PC-3 (cell line): ENCODE results near the gene STARD6. TPM values are rescaled to one million over a fixed set of nuclear protein-coding genes. Genes with fewer than 3 reads are reported as not detected.

Experiments used
- ATAC-seq: fragments of 200-7000 bp; cut with Tn5 transposase; 2 replicates; pipeline ENCODE4 v1.9.1; 2020; ENCODE audit warnings: mild to moderate bottlenecking, moderate library complexity
- BruUV-seq: library from RNA; stranded (reverse); fragments of 400-500 nt; replicated peaks from 2 replicates; lab custom pipeline; 2021; lab: Mats Ljungman, UMichigan
- CTCF ChIA-PET: fragments of 300-600 bp; sonication (Branson Sonifier 250); formaldehyde crosslinking; loops from one replicate; lab custom pipeline; 2022; ENCODE audit warnings: antibody characterized with exemption; lab: Charles Lee
- POLR2A ChIA-PET: fragments of 300-600 bp; sonication (Branson Sonifier 250); formaldehyde crosslinking; loops from one replicate; lab custom pipeline; 2022; ENCODE audit warnings: antibody characterized with exemption; ENCODE audit not compliant: unreplicated experiment; lab: Charles Lee
- DNase-seq: peaks from one replicate; pipeline ENCODE4 v3.0.0-alpha.2; 2015
- H2AFZ ChIP-seq: fragments of 300-600 bp; sonication (generic); 2 replicates; pipeline ENCODE4 v1.6.0; 2016; ENCODE audit warnings: antibody characterized with exemption, low read length
- H3F3A ChIP-seq: fragments of 300-600 bp; sonication (generic); one replicate; pipeline ENCODE4 v1.6.0; 2017; ENCODE audit warnings: antibody characterized with exemption, low read length, control low read depth, mild to moderate bottlenecking; ENCODE audit not compliant: unreplicated experiment
- H3K27ac ChIP-seq: fragments of 300-600 bp; sonication (generic); 2 replicates; pipeline ENCODE4 v1.5.1; 2016; ENCODE audit warnings: mild to moderate bottlenecking, low read length
- H3K27me3 ChIP-seq: fragments of 300-600 bp; sonication (generic); 2 replicates; pipeline ENCODE4 v1.6.1; 2016; ENCODE audit warnings: low read length, mixed read lengths
- H3K36me3 ChIP-seq: fragments of 300-600 bp; sonication (generic); 2 replicates; pipeline ENCODE4 v1.6.1; 2016; ENCODE audit warnings: low read depth, mixed run types, low read length, mixed read lengths
- H3K4me1 ChIP-seq: fragments of 300-600 bp; sonication (generic); 2 replicates; pipeline ENCODE4 v1.5.1; 2016; ENCODE audit warnings: low read length; ENCODE audit not compliant: insufficient read depth
- H3K4me2 ChIP-seq: fragments of 300-600 bp; sonication (generic); 2 replicates; pipeline ENCODE4 v1.6.0; 2016; ENCODE audit warnings: low read length
- H3K4me3 ChIP-seq: fragments of 300-600 bp; sonication (generic); 2 replicates; pipeline ENCODE4 v1.5.1; 2016; ENCODE audit warnings: mild to moderate bottlenecking, low read length, mixed read lengths
- H3K79me2 ChIP-seq: fragments of 300-600 bp; sonication (generic); 2 replicates; pipeline ENCODE4 v1.6.1; 2017; ENCODE audit warnings: low read length, mixed read lengths
- H3K9ac ChIP-seq: fragments of 300-600 bp; sonication (generic); 2 replicates; pipeline ENCODE4 v1.6.0; 2016; ENCODE audit warnings: mild to moderate bottlenecking, low read length
- H3K9me2 ChIP-seq: fragments of 300-600 bp; sonication (generic); replicated peaks from 2 replicates; pipeline ENCODE4 v1.6.1; 2016; ENCODE audit warnings: mixed run types, low read length, mixed read lengths
- H3K9me3 ChIP-seq: fragments of 300-600 bp; sonication (generic); 2 replicates; pipeline ENCODE4 v1.6.1; 2016; ENCODE audit warnings: low read length, mixed read lengths
- H4K20me1 ChIP-seq: fragments of 300-600 bp; sonication (generic); 2 replicates; pipeline ENCODE4 v1.6.1; 2016; ENCODE audit warnings: low read length, mixed read lengths
- EZH2 ChIP-seq: fragments of 300-600 bp; sonication (generic); IDR thresholded peaks from one replicate; pipeline ENCODE4 v1.6.1; 2017; ENCODE audit warnings: antibody characterized with exemption, mild to moderate bottlenecking, low read length; ENCODE audit not compliant: unreplicated experiment
- EZH2phosphoT487 ChIP-seq: fragments of 300-600 bp; sonication (generic); IDR thresholded peaks from 2 replicates; pipeline ENCODE4 v1.6.1; 2018; ENCODE audit warnings: mild to moderate bottlenecking, antibody characterized with exemption, low read length, borderline replicate concordance
- intact Hi-C: fragments of 100-400 bp; cut with micrococcal nuclease; formaldehyde crosslinking; loops from 2 replicates; pipeline ENCODE4 v1.9.0; 2023
- total RNA-seq: library from RNA; depleted of rRNA; stranded (reverse); fragments of >200 nt; gene quantifications from 2 replicates; pipeline ENCODE4 v1.2.3, GENCODE V29; 2014
- TF ChIP-seq, protein P1 (sequence below): fragments of 300-600 bp; sonication (generic); conservative IDR thresholded peaks from 2 replicates; pipeline ENCODE4 v1.5.1; 2017; ENCODE audit warnings: antibody characterized with exemption, low read depth, mild to moderate bottlenecking, low read length

STARD6 gene
- total RNA-seq, 1 experiment from 2014 or later = not detected

- no peaks in the 10 kb centered on the region for H3F3A ChIP-seq
- H3K79me2 ChIP-seq = no peaks in the 10 kb centered on the region
- no peaks in the 10 kb centered on the region for H3K27me3 ChIP-seq
- POLR2A ChIA-PET = no interaction called here
- H3K4me2 ChIP-seq = no peak overlapping the region
- no peak overlapping the region for H3K27ac ChIP-seq
- intact Hi-C loops = no loop called here
- no TSS peak for BruUV-seq
- H4K20me1 ChIP-seq = no peaks in the 10 kb centered on the region
- H3K36me3 ChIP-seq = peaks cover 5% of the 10 kb centered on the region; the same call in 1 of the 2 replicates
- no peaks in the 10 kb centered on the region for H3K9me3 ChIP-seq
- no peak overlapping the region for H3K9ac ChIP-seq
- H3K4me3 ChIP-seq = no peak overlapping the region
- CTCF ChIA-PET = no interaction called here
- DNase-seq (no peak), ATAC-seq (no peak)
- no peaks in the 10 kb centered on the region for H3K9me2 ChIP-seq
- no peak overlapping the region for H2AFZ ChIP-seq
- TF ChIP-seq EZH2phosphoT487 (no peak), EZH2 (no peak)
- TF ChIP-seq, protein P1, sequence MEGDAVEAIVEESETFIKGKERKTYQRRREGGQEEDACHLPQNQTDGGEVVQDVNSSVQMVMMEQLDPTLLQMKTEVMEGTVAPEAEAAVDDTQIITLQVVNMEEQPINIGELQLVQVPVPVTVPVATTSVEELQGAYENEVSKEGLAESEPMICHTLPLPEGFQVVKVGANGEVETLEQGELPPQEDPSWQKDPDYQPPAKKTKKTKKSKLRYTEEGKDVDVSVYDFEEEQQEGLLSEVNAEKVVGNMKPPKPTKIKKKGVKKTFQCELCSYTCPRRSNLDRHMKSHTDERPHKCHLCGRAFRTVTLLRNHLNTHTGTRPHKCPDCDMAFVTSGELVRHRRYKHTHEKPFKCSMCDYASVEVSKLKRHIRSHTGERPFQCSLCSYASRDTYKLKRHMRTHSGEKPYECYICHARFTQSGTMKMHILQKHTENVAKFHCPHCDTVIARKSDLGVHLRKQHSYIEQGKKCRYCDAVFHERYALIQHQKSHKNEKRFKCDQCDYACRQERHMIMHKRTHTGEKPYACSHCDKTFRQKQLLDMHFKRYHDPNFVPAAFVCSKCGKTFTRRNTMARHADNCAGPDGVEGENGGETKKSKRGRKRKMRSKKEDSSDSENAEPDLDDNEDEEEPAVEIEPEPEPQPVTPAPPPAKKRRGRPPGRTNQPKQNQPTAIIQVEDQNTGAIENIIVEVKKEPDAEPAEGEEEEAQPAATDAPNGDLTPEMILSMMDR = no peak
- H3K4me1 ChIP-seq = peaks cover 12% of the 10 kb centered on the region
These were observed 73.1 kb downstream of the STARD6 start for GRCh38 chr18:54284535-54284934.

GRCh38 chr18:54280220-54280569, 77.5 kb downstream of the STARD6 start:
- Histone ChIP-seq H4K20me1 (no peaks in the 10 kb centered on the region), H3K4me2 (no peak overlapping the region), H3K27me3 (no peaks in the 10 kb centered on the region), H3K27ac (no peak overlapping the region), H3F3A (no peaks in the 10 kb centered on the region), H2AFZ (no peak overlapping the region), H3K36me3 (peaks cover 11% of the 10 kb centered on the region; the same call in 1 of the 2 replicates), H3K4me3 (no peak overlapping the region), H3K9me2 (no peaks in the 10 kb centered on the region), H3K9me3 (no peaks in the 10 kb centered on the region), H3K79me2 (no peaks in the 10 kb centered on the region), H3K9ac (no peak overlapping the region), H3K4me1 (peaks cover 7% of the 10 kb centered on the region)
- ATAC-seq (no peak), DNase-seq (no peak)
- BruUV-seq = no TSS peak
- intact Hi-C loops = no loop called here
- ChIA-PET CTCF (no interaction called here), POLR2A (no interaction called here)
- TF ChIP-seq EZH2 (no peak), EZH2phosphoT487 (no peak)
- TF ChIP-seq, protein P1 = no peak

DNA sequence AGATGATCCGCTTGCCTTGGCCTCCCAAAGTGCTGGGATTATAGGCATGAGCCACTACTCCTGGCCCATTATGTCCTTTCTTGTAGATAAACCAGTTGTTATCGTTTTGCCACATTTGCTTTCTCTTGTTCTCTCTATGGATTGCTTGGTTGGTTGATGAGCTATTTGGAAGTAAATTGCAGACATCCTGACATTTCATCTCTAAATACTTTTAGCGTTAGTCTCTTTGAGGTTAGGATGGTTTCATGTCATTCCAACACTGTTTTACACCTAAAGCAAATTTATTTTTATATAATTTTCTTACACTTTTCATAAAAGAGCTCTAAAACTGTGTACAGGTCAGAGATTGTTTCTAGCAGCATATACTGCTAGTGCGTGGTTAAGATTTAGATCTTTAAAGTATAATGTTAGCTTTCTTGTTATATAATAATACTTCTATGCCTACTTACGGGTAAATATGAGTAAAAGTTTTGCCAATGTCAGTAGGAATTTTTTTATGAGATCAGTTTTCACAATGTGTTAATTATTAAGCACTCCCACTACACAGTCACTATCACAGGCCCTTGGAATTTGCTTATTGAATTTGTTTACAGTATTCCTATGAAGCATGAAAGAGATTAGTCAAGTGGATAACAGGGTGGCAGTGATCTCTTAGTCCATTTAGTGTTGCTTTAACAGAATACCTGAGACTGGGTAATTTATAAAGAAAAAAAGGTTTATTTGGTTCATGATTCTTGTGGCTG, 78.0 kb downstream of the STARD6 start:
- intact Hi-C loops = loop anchor here (10.0 kb wide), 1 partner anchor 105 kb away; no protein-coding TSS in a partner anchor
- ChIA-PET POLR2A (no interaction called here), CTCF (no interaction called here)
- BruUV-seq = no TSS peak
- H3K9me2 ChIP-seq = no peaks in the 10 kb centered on the region
- no peak overlapping the region for H2AFZ ChIP-seq
- TF ChIP-seq, protein P1 = no peak
- TF ChIP-seq EZH2phosphoT487 (no peak), EZH2 (no peak)
- no peaks in the 10 kb centered on the region for H3K9me3 ChIP-seq
- no peak overlapping the region for H3K4me3 ChIP-seq
- ATAC-seq (no peak), DNase-seq (no peak)
- H3K27me3 ChIP-seq = no peaks in the 10 kb centered on the region
- H4K20me1 ChIP-seq = no peaks in the 10 kb centered on the region
- no peak overlapping the region for H3K27ac ChIP-seq
- H3K9ac ChIP-seq = no peak overlapping the region
- no peaks in the 10 kb centered on the region for H3F3A ChIP-seq
- H3K4me2 ChIP-seq = no peak overlapping the region
- H3K4me1 ChIP-seq = peaks cover 2% of the 10 kb centered on the region
- no peaks in the 10 kb centered on the region for H3K79me2 ChIP-seq
- peaks cover 11% of the 10 kb centered on the region; the same call in 1 of the 2 replicates for H3K36me3 ChIP-seq
